T-helper 1 cell treated with Interleukin-12 subunit alpha and Interleukin-12 subunit beta and Interleukin-4 antibody, amounts not matched to agents 30 μg/mL and 1 μg/mL, for 36 hours (primary cell): Measurements from ENCODE around the gene RDH13.
"Not testable (repeated sequence)": the region's sequence is repeated elsewhere in the genome, so short reads cannot be mapped to it uniquely, and the experiment has no call there.

Experiments used
- H3K27ac Mint-ChIP-seq: one replicate; pipeline ENCODE4 v1.8.0; 2021; ENCODE audit warnings: mild to moderate bottlenecking, mixed read lengths
- H3K27me3 Mint-ChIP-seq: one replicate; pipeline ENCODE4 v1.8.0; 2021; ENCODE audit warnings: low read depth, mixed read lengths
- H3K36me3 Mint-ChIP-seq: one replicate; pipeline ENCODE4 v1.8.0; 2021; ENCODE audit warnings: low read depth, mixed read lengths
- H3K4me1 Mint-ChIP-seq: one replicate; pipeline ENCODE4 v1.8.0; 2021; ENCODE audit warnings: low read depth, mixed read lengths
- H3K4me3 Mint-ChIP-seq: one replicate; pipeline ENCODE4 v1.8.0; 2021; ENCODE audit warnings: mild to moderate bottlenecking, moderate library complexity, mixed read lengths
- H3K9me3 Mint-ChIP-seq: one replicate; pipeline ENCODE4 v1.8.0; 2021; ENCODE audit warnings: mixed read lengths

RDH13 gene

DNA sequence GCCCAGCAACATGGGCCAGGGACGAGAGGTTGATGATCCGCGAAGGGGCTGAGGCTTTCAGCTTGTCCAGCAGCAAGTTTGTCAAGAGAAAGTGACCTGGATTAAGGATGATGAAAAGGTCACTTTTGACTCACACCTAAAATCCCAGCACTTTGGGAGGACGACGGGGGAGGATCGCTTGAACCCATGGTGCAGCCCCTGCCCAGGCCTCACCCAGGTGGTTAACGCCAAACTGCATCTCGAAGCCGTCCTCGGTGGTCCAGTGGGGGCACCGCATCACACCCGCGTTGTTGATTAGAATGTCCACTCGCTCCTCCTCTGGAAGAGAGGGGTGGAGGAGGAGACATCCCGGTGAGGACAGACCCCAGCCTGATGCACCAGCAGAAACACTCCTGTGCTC lies 14.5 kb downstream of the RDH13 start:
- H3K9me3 Mint-ChIP-seq: no peaks in the 10 kb centered on the region
- H3K4me3 Mint-ChIP-seq: no peak overlapping the region
- H3K4me1 Mint-ChIP-seq: peaks cover 3% of the 10 kb centered on the region
- peaks cover 22% of the 10 kb centered on the region for H3K36me3 Mint-ChIP-seq
- H3K27ac Mint-ChIP-seq: no peak overlapping the region
- H3K27me3 Mint-ChIP-seq: no peaks in the 10 kb centered on the region

DNA sequence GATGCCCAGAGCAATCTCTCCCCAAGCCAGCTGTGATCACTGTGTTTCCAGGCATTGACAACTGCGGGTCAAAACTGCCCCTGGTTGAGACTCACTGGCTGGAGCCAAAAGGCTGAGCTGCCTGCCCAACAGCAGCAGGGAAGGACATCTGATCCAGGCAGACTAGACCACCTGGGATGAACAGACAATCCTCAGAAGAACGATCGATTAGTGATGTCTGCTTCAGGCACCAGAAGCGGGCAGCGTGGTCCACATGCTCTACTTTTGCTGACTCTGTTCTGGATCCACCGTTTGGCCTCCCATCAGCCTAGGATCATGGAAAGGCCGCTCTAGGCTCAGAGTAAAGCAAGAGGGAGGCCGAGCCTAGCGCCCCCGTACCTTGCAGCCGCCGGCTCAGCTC lies 15.0 kb downstream of the RDH13 start:
- no peak overlapping the region for H3K27ac Mint-ChIP-seq
- no peaks in the 10 kb centered on the region for H3K9me3 Mint-ChIP-seq
- no peak overlapping the region for H3K4me3 Mint-ChIP-seq
- H3K27me3 Mint-ChIP-seq: no peaks in the 10 kb centered on the region
- H3K4me1 Mint-ChIP-seq: peaks cover 3% of the 10 kb centered on the region
- H3K36me3 Mint-ChIP-seq: peaks cover 20% of the 10 kb centered on the region

DNA sequence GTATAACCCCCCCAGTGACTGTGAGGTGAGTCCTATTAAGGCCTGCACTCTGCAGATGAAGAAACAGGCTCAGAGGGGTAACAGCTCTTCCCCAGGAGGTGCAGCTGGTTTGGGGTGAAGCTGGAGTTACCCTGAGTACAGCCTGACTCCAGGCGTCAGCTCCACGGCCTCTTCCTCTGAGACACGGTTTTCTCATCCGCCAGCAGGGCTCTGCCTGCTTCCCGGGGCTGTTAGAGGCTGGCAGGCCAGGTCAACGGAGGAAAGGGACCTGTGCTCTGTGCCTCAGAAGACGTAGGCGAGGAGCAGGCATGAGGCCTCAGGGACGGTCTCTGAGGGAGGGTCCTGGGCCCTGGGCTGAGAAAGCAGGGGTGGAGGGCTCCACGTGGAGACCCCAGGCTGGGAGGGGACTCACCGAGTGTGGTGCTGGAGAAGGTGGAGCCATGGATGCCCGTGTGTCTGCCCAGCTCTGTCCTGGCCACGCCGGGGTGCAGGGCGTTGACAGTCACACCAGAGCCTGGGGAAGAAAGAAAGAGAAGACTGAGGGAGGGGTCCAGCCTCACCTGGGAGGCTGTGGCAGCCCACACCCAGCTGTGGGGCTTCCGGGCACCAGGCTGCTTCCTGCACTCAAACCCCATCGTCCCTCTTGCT lies 15.8 kb downstream of the RDH13 start:
- peaks cover 29% of the 10 kb centered on the region for H3K36me3 Mint-ChIP-seq

DNA sequence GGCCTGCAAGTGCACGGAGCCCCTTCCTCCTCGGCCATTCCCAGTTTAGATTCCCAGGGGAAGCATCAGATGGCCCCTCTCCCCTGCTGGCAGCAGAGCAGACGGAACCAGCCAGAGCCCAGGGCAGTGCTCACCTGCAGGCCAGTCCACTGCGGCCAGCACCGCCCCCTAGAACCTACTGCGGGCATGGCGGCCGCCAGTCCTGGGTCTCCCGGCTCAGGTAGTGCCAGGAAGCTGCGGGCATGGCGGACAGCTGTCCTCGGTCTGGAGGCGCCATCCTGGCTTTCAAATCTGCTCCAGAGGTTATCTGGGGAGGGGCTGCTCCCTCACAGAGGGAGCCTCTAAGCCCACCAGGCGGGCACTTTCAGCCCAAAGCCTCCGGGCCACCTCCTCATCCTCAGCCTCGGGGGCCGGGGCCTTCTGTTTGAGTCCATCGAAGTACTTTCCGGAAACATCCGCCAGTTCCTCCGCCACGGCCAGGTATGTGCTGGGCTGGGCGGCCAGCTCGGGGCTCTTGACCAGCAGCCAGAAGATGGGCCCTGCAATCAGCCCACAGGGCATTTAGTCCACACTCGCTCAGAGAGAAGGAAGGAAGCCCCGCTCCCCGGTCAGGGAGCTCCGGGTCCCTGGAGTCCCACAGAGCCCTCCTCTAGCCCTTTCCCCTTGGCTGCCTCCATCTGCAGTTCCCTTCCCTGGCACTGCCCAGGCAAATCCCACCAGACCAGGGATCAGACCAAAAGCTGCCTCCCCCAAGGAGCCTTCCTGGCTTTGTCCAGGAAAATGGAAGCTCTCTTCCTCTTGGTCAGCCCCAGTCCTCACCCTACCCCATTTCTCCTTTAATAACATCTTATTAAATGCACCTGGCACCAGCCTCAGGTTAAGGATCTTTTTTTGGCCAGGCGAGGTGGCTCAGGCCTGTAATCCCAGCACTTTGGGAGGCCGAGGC lies 17.9 kb downstream of the RDH13 start:
- no peaks in the 10 kb centered on the region for H3K27me3 Mint-ChIP-seq
- H3K27ac Mint-ChIP-seq: no peak overlapping the region
- peaks cover 20% of the 10 kb centered on the region for H3K4me1 Mint-ChIP-seq
- peaks cover 32% of the 10 kb centered on the region for H3K36me3 Mint-ChIP-seq
- no peaks in the 10 kb centered on the region for H3K9me3 Mint-ChIP-seq
- H3K4me3 Mint-ChIP-seq: no peak overlapping the region

More for the DNA sequence above, 15.8 kb downstream of the RDH13 start:
- H3K27ac Mint-ChIP-seq: no peak overlapping the region
- H3K4me3 Mint-ChIP-seq: no peak overlapping the region
- no peaks in the 10 kb centered on the region for H3K27me3 Mint-ChIP-seq
- H3K4me1 Mint-ChIP-seq: peaks cover 12% of the 10 kb centered on the region
- no peaks in the 10 kb centered on the region for H3K9me3 Mint-ChIP-seq

DNA sequence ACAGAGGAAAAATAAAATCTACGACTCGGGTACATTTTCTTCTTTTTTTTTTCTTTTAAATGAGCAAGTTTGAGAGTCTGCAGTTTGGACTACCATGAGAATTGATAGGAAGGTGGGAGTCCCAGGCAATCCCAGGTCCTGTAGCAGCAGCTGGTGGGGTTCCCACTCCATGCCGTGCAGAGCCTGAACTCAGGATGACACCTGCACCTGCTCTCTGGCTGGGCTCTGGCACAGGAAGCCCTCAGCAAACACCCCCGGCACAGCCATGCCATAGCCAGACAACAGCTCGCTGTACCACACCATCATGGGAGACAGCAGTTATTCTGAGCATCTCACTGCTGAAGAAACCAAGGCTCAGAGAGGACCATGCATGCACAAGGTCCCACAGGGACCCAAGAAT lies 18.7 kb downstream of the RDH13 start:
- Mint-ChIP-seq H3K4me3 (no peak overlapping the region), H3K36me3 (peaks cover 34% of the 10 kb centered on the region), H3K27me3 (no peaks in the 10 kb centered on the region)

DNA sequence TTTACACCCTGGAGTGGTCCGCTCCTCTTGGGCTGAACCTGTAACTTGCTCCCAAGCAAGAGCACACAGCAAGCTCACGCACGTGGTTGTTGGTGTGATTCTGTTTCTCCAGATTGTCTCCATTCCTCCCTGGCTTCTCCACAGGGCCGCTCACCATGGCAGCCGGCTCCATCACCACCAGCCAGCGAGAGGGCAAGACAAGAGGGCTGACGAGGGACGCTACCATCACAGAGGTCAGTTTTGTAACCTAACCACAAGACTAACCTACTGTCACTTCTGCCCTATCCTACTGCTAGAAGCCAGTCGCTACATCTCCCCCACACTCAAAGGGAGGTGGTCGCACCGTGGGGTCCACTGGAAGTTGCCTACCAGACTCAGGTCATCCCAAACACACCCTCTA lies 20.3 kb downstream of the RDH13 start:
- peaks cover 30% of the 10 kb centered on the region for H3K36me3 Mint-ChIP-seq
- peaks cover 4% of the 10 kb centered on the region for H3K9me3 Mint-ChIP-seq
- H3K4me3 Mint-ChIP-seq: peak overlapping the region; percentile 73
- peak overlapping the region; percentile 94 for H3K27ac Mint-ChIP-seq
- H3K4me1 Mint-ChIP-seq: peaks cover 20% of the 10 kb centered on the region
- no peaks in the 10 kb centered on the region for H3K27me3 Mint-ChIP-seq

More for the DNA sequence above, 18.7 kb downstream of the RDH13 start:
- peaks cover 4% of the 10 kb centered on the region for H3K9me3 Mint-ChIP-seq
- no peak overlapping the region for H3K27ac Mint-ChIP-seq
- peaks cover 20% of the 10 kb centered on the region for H3K4me1 Mint-ChIP-seq

DNA sequence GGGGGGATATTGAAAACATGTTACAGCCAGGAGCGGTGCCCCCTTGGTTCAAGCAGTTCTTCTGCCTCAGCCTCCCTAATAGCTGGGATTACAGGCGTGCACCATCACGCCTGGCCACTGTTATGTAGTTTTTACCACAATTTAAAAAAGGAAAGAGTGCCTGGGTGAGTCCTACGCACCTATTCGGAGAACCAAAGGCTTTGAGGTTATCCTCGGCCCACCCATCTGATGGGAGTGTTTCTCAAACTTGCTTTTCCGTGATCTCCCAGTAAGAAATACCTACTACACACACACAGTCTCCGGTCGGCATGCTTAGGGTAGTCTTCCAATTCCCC lies 20.6 kb downstream of the RDH13 start:
- no peaks in the 10 kb centered on the region for H3K27me3 Mint-ChIP-seq
- peak overlapping the region; percentile 94 for H3K27ac Mint-ChIP-seq
- H3K4me1 Mint-ChIP-seq: peaks cover 20% of the 10 kb centered on the region
- H3K4me3 Mint-ChIP-seq: peak overlapping the region; percentile 73
- H3K9me3 Mint-ChIP-seq: peaks cover 4% of the 10 kb centered on the region
- H3K36me3 Mint-ChIP-seq: peaks cover 30% of the 10 kb centered on the region

DNA sequence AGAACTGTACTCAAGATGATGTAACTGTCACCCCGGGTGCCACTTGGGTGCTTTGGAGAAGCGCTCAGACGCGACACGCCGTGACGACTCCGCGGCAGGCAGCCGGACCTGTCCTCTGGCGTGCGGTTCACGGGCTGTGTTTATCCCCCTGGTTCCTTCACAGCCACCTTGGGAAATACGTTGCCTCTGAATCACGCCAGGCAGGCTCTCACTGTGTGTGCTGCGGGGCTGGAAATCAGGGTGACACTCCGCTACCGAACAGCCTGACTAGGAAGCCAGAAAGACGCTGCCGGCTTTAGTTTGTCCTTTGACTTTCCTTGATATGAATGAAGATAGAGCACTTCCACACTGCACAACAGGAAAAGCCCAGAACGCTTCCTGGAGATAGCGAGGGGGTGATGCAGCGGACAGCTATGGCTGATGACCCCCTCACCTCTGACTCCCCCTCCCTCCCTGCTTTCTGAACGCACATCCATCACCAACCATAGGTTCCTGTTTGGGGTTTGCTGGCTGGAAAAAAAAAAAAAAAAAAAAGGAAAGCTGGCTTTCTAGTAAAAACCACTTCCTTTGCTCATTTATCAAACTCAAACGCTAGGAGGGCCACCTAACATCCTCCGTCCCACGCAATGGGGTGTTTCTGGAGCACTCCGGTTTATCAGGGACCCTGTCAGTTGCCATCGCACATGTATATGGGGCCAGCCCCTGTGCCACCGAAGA lies 21.2 kb downstream of the RDH13 start:
- Mint-ChIP-seq H3K9me3 (peaks cover 4% of the 10 kb centered on the region), H3K36me3 (peaks cover 30% of the 10 kb centered on the region), H3K27me3 (no peaks in the 10 kb centered on the region), H3K4me1 (peaks cover 20% of the 10 kb centered on the region), H3K4me3 (peak overlapping the region; percentile 73), H3K27ac (peak overlapping the region; percentile 94)

DNA sequence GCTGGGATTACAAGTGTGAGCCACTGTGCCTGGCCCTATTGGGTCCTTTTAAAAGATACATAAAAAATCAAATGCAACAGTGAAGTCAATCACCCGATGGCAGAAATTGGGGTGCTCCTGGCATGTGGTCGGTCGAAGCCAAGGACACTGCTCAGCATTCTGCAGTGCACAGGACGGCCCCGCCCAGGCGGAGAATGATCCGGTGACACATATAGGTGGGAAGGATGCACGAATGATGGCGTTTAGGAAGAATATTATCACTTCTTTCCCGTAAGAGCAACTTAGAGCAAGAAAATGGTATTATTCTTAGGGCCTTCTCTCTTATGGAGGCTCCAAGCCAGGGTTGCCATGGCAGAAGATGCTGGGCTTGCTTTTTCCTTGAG lies 21.7 kb downstream of the RDH13 start:
- no peaks in the 10 kb centered on the region for H3K27me3 Mint-ChIP-seq
- peak overlapping the region; percentile 73 for H3K4me3 Mint-ChIP-seq
- H3K4me1 Mint-ChIP-seq: peaks cover 20% of the 10 kb centered on the region
- peaks cover 4% of the 10 kb centered on the region for H3K9me3 Mint-ChIP-seq
- H3K27ac Mint-ChIP-seq: peak overlapping the region; percentile 94
- peaks cover 30% of the 10 kb centered on the region for H3K36me3 Mint-ChIP-seq

DNA sequence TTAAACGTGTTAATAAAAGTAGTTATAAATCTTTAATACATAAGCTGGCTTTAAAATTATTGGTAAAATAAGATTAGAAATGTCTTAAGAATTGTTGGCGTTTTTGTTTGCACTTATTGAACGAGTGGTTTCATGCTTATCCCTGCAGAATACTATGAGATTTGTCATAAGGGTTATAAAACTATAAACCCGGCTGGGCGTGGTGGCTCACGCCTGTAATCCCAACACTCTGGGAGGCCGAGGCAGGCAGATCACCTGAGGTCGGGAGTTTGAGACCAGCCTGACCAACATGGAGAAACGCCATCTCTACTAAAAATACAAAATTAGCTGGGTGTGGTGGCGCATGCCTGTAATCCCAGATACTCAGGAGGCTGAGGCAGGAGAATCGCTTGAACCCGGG lies 22.3 kb downstream of the RDH13 start:
- Mint-ChIP-seq H3K4me1 (peaks cover 20% of the 10 kb centered on the region), H3K36me3 (peaks cover 30% of the 10 kb centered on the region)
- H3K4me3 Mint-ChIP-seq, H3K9me3 Mint-ChIP-seq, H3K27me3 Mint-ChIP-seq, H3K27ac Mint-ChIP-seq: not testable (repeated sequence)

DNA sequence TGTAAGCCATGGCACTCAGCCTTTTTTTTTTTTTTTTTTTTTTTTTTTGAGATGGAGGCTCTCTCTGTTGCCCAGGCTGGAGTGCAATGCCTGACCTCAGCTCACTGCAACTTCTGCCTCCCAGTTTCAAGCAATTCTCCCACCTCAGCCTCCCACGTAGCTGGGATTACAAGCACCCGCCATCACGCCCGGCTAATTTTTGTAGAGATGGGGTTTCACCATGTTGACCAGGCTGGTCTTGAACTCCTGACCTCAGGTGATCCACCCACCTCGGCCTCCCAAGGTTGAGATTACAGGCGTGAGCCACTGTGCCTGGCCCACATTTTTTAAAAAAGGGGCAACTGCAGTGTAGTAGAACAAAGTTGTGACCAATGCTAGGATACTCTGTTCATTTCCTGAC lies 25.3 kb downstream of the RDH13 start:
- not testable (repeated sequence) for H3K27ac Mint-ChIP-seq, H3K9me3 Mint-ChIP-seq, H3K27me3 Mint-ChIP-seq, H3K4me3 Mint-ChIP-seq
- H3K36me3 Mint-ChIP-seq: peaks cover 14% of the 10 kb centered on the region
- H3K4me1 Mint-ChIP-seq: peaks cover 15% of the 10 kb centered on the region

DNA sequence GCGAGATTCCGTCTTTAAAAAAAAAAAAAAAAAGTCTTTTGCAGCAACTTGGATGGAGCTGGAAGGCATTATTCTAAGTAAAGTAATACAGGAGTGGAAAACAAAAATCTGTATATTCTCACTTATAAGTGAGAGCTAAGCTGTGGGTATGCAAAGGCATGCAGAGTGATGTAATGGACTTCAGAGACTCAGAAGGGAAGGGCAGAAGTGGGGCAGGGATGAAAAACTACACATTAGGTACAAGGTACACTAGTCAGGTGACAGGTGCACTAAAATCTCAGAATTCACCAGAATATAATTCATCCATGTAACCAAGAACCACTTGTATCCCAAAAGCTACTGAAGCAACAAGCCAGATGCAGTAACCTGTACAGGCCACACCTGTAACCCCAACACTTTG lies 26.9 kb downstream of the RDH13 start:
- Mint-ChIP-seq H3K4me3 (no peak overlapping the region), H3K27me3 (no peaks in the 10 kb centered on the region), H3K4me1 (no peaks in the 10 kb centered on the region), H3K36me3 (peaks cover 2% of the 10 kb centered on the region), H3K27ac (no peak overlapping the region), H3K9me3 (peaks cover 4% of the 10 kb centered on the region)

DNA sequence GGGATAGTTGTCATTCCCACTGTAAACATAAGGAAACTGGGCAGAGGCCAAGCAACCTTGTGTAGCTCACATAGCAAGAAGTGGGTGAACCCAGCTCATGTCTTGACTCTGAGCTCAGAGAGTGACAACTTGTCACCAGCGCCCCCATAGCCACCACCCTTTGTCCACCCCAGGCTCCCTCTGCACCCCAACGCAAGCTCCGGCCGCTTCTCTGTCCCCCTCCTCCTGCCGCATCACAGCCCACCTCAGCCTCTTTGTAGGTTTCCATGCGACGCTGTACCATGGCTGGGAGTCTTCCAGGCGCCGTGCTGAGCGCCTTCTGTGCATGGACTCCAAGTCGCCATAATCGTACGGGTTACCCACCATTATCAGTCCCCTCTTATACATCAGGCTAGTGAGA lies 28.2 kb downstream of the RDH13 start:
- Mint-ChIP-seq H3K4me1 (no peaks in the 10 kb centered on the region), H3K4me3 (no peak overlapping the region), H3K36me3 (peaks cover under 1% of the 10 kb centered on the region), H3K27me3 (no peaks in the 10 kb centered on the region), H3K9me3 (peaks cover 1% of the 10 kb centered on the region), H3K27ac (no peak overlapping the region)

DNA sequence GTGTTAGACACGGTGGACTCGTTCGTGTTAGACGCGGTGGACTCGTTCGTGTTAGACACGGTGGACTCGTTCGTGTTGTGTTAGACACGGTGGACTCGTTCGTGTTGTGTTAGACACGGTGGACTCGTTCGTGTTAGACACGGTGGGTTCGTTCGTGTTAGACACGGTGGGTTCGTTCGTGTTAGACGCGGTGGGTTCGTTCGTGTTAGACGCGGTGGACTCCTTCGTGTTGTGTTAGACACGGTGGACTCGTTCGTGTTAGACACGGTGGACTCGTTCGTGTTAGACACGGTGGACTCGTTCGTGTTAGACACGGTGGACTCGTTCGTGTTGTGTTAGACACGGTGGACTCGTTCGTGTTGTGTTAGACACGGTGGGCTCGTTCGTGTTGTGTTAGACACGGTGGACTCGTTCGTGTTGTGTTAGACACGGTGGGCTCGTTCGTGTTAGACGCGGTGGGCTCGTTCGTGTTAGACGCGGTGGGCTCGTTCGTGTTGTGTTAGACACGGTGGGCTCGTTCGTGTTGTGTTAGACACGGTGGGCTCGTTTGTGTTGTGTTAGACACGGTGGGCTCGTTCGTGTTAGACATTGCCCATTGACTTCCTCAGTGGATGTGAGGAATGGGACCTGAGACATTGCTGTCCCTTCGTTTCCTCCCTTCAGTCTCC lies 29.8 kb downstream of the RDH13 start:
- not testable (repeated sequence) for H3K9me3 Mint-ChIP-seq, H3K4me3 Mint-ChIP-seq, H3K27ac Mint-ChIP-seq, H3K4me1 Mint-ChIP-seq, H3K36me3 Mint-ChIP-seq, H3K27me3 Mint-ChIP-seq
